SK-N-SH (cell line): ENCODE measurements around the gene MMS22L.

ENCODE experiments used
- CTCF ChIP-seq: fragments of 200-600 bp; sonication (generic); IDR thresholded peaks from 2 replicates; pipeline ENCODE4 v1.6.1; 2017; ENCODE audit warnings: antibody characterized with exemption, mild to moderate bottlenecking, moderate library complexity
- FOXJ3 ChIP-seq: sonication (generic); formaldehyde crosslinking; IDR thresholded peaks from 2 replicates; pipeline ENCODE4 v1.5.1; 2020; ENCODE audit warnings: mild to moderate bottlenecking, missing genetic modification reagents
- POLR2AphosphoS5 ChIP-seq: IDR thresholded peaks from 2 replicates; pipeline ENCODE4 v1.6.1; 2012; ENCODE audit warnings: low read depth, low read length
- RXRA ChIP-seq: IDR thresholded peaks from 2 replicates; pipeline ENCODE4 v1.4.0; 2012; ENCODE audit warnings: low read depth, mild to moderate bottlenecking, borderline replicate concordance
- YY1 ChIP-seq: IDR thresholded peaks from 2 replicates; pipeline ENCODE4 v1.4.0; 2012; ENCODE audit warnings: low read depth, mild to moderate bottlenecking

DNA sequence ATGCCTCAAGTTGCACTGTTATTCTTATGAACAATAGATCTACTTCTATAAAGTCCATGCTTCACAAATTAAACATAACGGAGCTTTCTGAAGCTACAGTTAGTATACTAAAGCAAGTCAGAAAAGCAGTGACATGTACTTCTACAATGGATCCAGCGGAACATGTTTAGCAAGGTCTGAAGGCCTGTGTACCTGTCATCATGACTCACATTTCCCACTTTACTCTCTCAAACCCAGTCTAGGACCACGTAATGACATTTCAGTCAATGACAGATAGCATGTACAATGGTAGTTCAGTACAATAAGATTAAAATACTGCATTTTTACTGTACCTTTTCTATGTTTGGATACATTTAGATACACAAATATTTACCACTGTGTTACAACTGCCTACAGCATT lies 132.1 kb downstream of the MMS22L start:
- TF ChIP-seq RXRA (no peak), YY1 (no peak), POLR2AphosphoS5 (no peak), CTCF (no peak), FOXJ3 (CRISPR knock-in tag) (no peak)
